Mammary epithelial cell (primary cell): ENCODE data around the gene ARHGDIB.

Experiments
- EZH2 ChIP-seq: IDR thresholded peaks from 2 replicates; pipeline ENCODE4 v1.6.1; 2012; ENCODE audit warnings: low read length, inconsistent platforms, borderline replicate concordance
- TF ChIP-seq, protein P1 (sequence below), 2 donors: IDR thresholded peaks in 1 of 2; conservative IDR thresholded peaks in 1 of 2; 2 replicates each; pipeline ENCODE4 v1.5.1; 2011 to 2012; ENCODE audit warnings: inconsistent platforms in 2 of 2, low read length in 2 of 2, mild to moderate bottlenecking in 2 of 2, control low read depth in 1 of 2, low read depth in 1 of 2; ENCODE audit not compliant: insufficient read depth in 1 of 2; ENCODE audit errors: extremely low read depth in 1 of 2

- TF ChIP-seq, protein P1, sequence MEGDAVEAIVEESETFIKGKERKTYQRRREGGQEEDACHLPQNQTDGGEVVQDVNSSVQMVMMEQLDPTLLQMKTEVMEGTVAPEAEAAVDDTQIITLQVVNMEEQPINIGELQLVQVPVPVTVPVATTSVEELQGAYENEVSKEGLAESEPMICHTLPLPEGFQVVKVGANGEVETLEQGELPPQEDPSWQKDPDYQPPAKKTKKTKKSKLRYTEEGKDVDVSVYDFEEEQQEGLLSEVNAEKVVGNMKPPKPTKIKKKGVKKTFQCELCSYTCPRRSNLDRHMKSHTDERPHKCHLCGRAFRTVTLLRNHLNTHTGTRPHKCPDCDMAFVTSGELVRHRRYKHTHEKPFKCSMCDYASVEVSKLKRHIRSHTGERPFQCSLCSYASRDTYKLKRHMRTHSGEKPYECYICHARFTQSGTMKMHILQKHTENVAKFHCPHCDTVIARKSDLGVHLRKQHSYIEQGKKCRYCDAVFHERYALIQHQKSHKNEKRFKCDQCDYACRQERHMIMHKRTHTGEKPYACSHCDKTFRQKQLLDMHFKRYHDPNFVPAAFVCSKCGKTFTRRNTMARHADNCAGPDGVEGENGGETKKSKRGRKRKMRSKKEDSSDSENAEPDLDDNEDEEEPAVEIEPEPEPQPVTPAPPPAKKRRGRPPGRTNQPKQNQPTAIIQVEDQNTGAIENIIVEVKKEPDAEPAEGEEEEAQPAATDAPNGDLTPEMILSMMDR (conservative IDR thresholded peaks at IDR 0.05 in 1 of 2, IDR thresholded peaks at IDR 0.05 in 1 of 2; ENCODE audit: extremely low read depth in 1 of 2, insufficient read depth in 1 of 2, low read depth in 1 of 2, low read length in 2 of 2) = no peak
- TF ChIP-seq EZH2 = no peak
Measured at GRCh38 chr12:14962797-14963196, 1.4 kb upstream of the ARHGDIB start.
